ENCODE measurements around the gene PDE4C. TPM values are rescaled to one million over a fixed set of nuclear protein-coding genes. Genes with fewer than 3 reads are reported as not detected.

The PDE4C gene
- total RNA-seq, 1 experiment from 2014 or later, result 0.90 TPM

GRCh38 chr19:18194554-18195238 lies 31.5 kb downstream of the PDE4C start:
- intact Hi-C loops (cut with micrococcal nuclease; ENCODE audit: unreplicated experiment), result no loop called here
- H3K36me3 Mint-ChIP-seq (ENCODE audit: insufficient read depth, unreplicated experiment), result peaks cover 28% of the 10 kb centered on the region
- CTCF ChIA-PET, result no interaction called here

GRCh38 chr19:18194181-18194530 lies 32.1 kb downstream of the PDE4C start:
- CTCF ChIA-PET, result no interaction called here
- no peaks in the 10 kb centered on the region for H3K27me3 Mint-ChIP-seq (ENCODE audit: unreplicated experiment)
- peaks cover 28% of the 10 kb centered on the region for H3K36me3 Mint-ChIP-seq (ENCODE audit: insufficient read depth, unreplicated experiment)
- BruUV-seq (replicated peaks), result no TSS peak
- no peaks in the 10 kb centered on the region for H3K9me3 Mint-ChIP-seq (ENCODE audit: low read depth, unreplicated experiment)
- H3K4me1 Mint-ChIP-seq (ENCODE audit: low read depth, unreplicated experiment), result peaks cover 8% of the 10 kb centered on the region
- peak overlapping the region; percentile 72 for H3K4me3 Mint-ChIP-seq (ENCODE audit: low read depth, unreplicated experiment)
- H3K27ac Mint-ChIP-seq (ENCODE audit: unreplicated experiment), result peak overlapping the region; percentile 33
- intact Hi-C loops (cut with micrococcal nuclease; ENCODE audit: unreplicated experiment), result no loop called here
- TF ChIP-seq, protein P1, sequence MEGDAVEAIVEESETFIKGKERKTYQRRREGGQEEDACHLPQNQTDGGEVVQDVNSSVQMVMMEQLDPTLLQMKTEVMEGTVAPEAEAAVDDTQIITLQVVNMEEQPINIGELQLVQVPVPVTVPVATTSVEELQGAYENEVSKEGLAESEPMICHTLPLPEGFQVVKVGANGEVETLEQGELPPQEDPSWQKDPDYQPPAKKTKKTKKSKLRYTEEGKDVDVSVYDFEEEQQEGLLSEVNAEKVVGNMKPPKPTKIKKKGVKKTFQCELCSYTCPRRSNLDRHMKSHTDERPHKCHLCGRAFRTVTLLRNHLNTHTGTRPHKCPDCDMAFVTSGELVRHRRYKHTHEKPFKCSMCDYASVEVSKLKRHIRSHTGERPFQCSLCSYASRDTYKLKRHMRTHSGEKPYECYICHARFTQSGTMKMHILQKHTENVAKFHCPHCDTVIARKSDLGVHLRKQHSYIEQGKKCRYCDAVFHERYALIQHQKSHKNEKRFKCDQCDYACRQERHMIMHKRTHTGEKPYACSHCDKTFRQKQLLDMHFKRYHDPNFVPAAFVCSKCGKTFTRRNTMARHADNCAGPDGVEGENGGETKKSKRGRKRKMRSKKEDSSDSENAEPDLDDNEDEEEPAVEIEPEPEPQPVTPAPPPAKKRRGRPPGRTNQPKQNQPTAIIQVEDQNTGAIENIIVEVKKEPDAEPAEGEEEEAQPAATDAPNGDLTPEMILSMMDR (IDR thresholded peaks at IDR 0.05; ENCODE audit: unreplicated experiment), result no peak
- DNase-seq, result no peak

More at GRCh38 chr19:18194554-18195238, 31.5 kb downstream of the PDE4C start:
- TF ChIP-seq, protein P1 (IDR thresholded peaks at IDR 0.05; ENCODE audit: unreplicated experiment), result no peak
- no TSS peak for BruUV-seq (replicated peaks)
- no peak for DNase-seq
- Mint-ChIP-seq H3K27me3 (ENCODE audit: unreplicated experiment) (no peaks in the 10 kb centered on the region), H3K4me1 (ENCODE audit: low read depth, unreplicated experiment) (peaks cover 8% of the 10 kb centered on the region), H3K27ac (ENCODE audit: unreplicated experiment) (no peak overlapping the region), H3K4me3 (ENCODE audit: low read depth, unreplicated experiment) (peak overlapping the region; percentile 72), H3K9me3 (ENCODE audit: low read depth, unreplicated experiment) (no peaks in the 10 kb centered on the region)

DNA sequence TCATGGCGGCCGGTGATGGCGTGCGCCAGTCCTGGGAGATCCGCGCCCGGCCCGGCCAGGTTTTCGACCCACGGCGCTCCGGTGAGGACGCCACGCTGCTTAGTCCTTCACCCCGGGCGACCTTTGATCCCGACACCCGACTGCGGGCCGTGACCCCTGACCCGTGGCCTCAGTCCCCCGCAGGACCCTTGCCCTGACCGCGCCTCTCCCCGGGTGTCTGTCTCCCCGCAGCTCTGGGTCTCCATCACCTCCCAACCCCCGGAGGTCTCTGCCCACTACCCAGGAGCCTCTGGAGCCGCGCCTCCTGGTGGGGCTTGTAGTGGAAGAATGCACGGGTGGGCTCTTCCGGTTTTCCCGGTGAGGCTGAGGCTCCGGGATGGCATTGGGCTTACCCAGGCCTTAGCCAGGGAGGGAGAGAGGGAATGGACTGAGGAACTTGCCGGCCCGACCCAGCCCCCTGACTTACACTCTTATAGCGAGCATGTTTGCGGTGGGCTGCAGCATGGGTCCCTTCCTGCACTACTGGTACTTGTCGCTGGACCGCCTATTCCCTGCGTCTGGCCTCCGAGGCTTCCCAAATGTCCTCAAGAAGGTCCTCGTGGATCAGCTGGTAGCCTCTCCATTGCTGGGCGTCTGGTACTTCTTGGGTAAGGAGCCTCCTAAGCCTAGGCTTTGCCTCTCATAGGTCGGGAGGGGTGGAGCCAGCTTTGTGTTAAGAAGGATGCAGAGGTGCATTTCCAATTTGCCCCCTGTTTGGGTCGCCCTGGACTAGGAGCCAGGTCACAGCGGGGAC lies 32.7 kb downstream of the PDE4C start:
- peak overlapping the region; percentile 92 for H3K27ac Mint-ChIP-seq (ENCODE audit: unreplicated experiment)
- BruUV-seq (replicated peaks), result TSS peak; percentile 59
- TF ChIP-seq, protein P1 (IDR thresholded peaks at IDR 0.05; ENCODE audit: unreplicated experiment), result no peak
- peaks cover 28% of the 10 kb centered on the region for H3K36me3 Mint-ChIP-seq (ENCODE audit: insufficient read depth, unreplicated experiment)
- no peaks in the 10 kb centered on the region for H3K27me3 Mint-ChIP-seq (ENCODE audit: unreplicated experiment)
- H3K4me3 Mint-ChIP-seq (ENCODE audit: low read depth, unreplicated experiment), result peak overlapping the region; percentile 72
- peaks cover 8% of the 10 kb centered on the region for H3K4me1 Mint-ChIP-seq (ENCODE audit: low read depth, unreplicated experiment)
- CTCF ChIA-PET, result interaction anchor here (0.7 to 2.1 kb wide), 6 partner anchors 15 to 88 kb away, joined by 3 to 15 read pairs (median 4); partner anchors contain the start of gene JUND
- intact Hi-C loops (cut with micrococcal nuclease; ENCODE audit: unreplicated experiment), result no loop called here
- no peak for DNase-seq
- no peaks in the 10 kb centered on the region for H3K9me3 Mint-ChIP-seq (ENCODE audit: low read depth, unreplicated experiment)

- no peaks in the 10 kb centered on the region for H3K9me3 Mint-ChIP-seq (ENCODE audit: low read depth, unreplicated experiment)
- H3K4me1 Mint-ChIP-seq (ENCODE audit: low read depth, unreplicated experiment), result peaks cover 8% of the 10 kb centered on the region
- H3K27me3 Mint-ChIP-seq (ENCODE audit: unreplicated experiment), result no peaks in the 10 kb centered on the region
- H3K4me3 Mint-ChIP-seq (ENCODE audit: low read depth, unreplicated experiment), result peak within 1 kb of the TSS; percentile 72
- CTCF ChIA-PET, result interaction anchor here (0.6 to 2.1 kb wide), 10 partner anchors 11 to 148 kb away, joined by 3 to 15 read pairs (median 4); partner anchors contain the start of genes JUND and RAB3A
- DNase-seq, result peak; percentile 96
- H3K27ac Mint-ChIP-seq (ENCODE audit: unreplicated experiment), result peak within 1 kb of the TSS; percentile 92
- BruUV-seq (replicated peaks), result no TSS peak
- TF ChIP-seq, protein P1 (IDR thresholded peaks at IDR 0.05; ENCODE audit: unreplicated experiment), result no peak
- peaks cover 23% of the 10 kb centered on the region for H3K36me3 Mint-ChIP-seq (ENCODE audit: insufficient read depth, unreplicated experiment)
- intact Hi-C loops (cut with micrococcal nuclease; ENCODE audit: unreplicated experiment), result no loop called here
Measured at GRCh38 chr19:18192673-18193387, 33.4 kb downstream of the PDE4C start, which contains the start of gene MPV17L2. MPV17L2 (plus strand) TSS chr19:18193218; CDS start chr19:18193282, 64 bp downstream.

All from Calu3 (cell line).